MM.1S (cell line): ENCODE measurements around the gene RGR.
A peak's percentile ranks its signal among the peaks of the same experiment; 100 is the strongest.

Experiments
- DNase-seq: peaks from one replicate; pipeline ENCODE4 v3.0.0-alpha.2; 2015
- H2AFZ ChIP-seq: fragments of 300-600 bp; sonication (generic); 2 replicates; pipeline ENCODE4 v1.6.0; 2016; ENCODE audit warnings: antibody characterized with exemption, low read length
- H3F3A ChIP-seq: fragments of 300-600 bp; sonication (generic); 2 replicates; pipeline ENCODE4 v1.6.1; 2016; ENCODE audit warnings: mild to moderate bottlenecking, antibody characterized with exemption, low read length, moderate library complexity, mixed read lengths; ENCODE audit not compliant: insufficient read depth
- H3K27ac ChIP-seq: fragments of 300-600 bp; sonication (generic); 2 replicates; pipeline ENCODE4 v1.5.1; 2016; ENCODE audit warnings: mild to moderate bottlenecking, low read length
- H3K27me3 ChIP-seq: fragments of 300-600 bp; sonication (generic); replicated peaks from 2 replicates; pipeline ENCODE4 v1.6.0; 2016; ENCODE audit warnings: low read length; ENCODE audit not compliant: insufficient read depth
- H3K36me3 ChIP-seq: fragments of 300-600 bp; sonication (generic); replicated peaks from 2 replicates; pipeline ENCODE4 v1.6.1; 2016; ENCODE audit warnings: mild to moderate bottlenecking, low read length, mixed read lengths; ENCODE audit not compliant: insufficient read depth
- H3K4me1 ChIP-seq: fragments of 300-600 bp; sonication (generic); 2 replicates; pipeline ENCODE4 v1.6.1; 2016; ENCODE audit warnings: low read length, mixed read lengths
- H3K4me2 ChIP-seq: fragments of 300-600 bp; sonication (generic); 2 replicates; pipeline ENCODE4 v1.6.0; 2016; ENCODE audit warnings: low read depth, low read length
- H3K4me3 ChIP-seq: fragments of 300-600 bp; sonication (generic); 2 replicates; pipeline ENCODE4 v1.5.1; 2016; ENCODE audit warnings: low read length, mixed read lengths
- H3K79me2 ChIP-seq: fragments of 300-600 bp; sonication (generic); 2 replicates; pipeline ENCODE4 v1.6.1; 2016; ENCODE audit warnings: mixed run types, low read length, mixed read lengths
- H3K9ac ChIP-seq: fragments of 300-600 bp; sonication (generic); 2 replicates; pipeline ENCODE4 v1.6.1; 2016; ENCODE audit warnings: low read length, mixed read lengths
- H3K9me2 ChIP-seq: fragments of 300-600 bp; sonication (generic); replicated peaks from 2 replicates; pipeline ENCODE4 v1.6.1; 2016; ENCODE audit warnings: mild to moderate bottlenecking, low read length, mixed read lengths; ENCODE audit not compliant: insufficient read depth
- H3K9me3 ChIP-seq: fragments of 300-600 bp; sonication (generic); replicated peaks from 2 replicates; pipeline ENCODE4 v1.6.1; 2016; ENCODE audit warnings: mild to moderate bottlenecking, low read length, mixed read lengths; ENCODE audit not compliant: insufficient read depth
- H4K20me1 ChIP-seq: fragments of 300-600 bp; sonication (generic); 2 replicates; pipeline ENCODE4 v1.6.1; 2016; ENCODE audit warnings: mild to moderate bottlenecking, low read length, moderate library complexity, mixed read lengths; ENCODE audit not compliant: insufficient read depth
- CTCF ChIP-seq: fragments of 300-600 bp; sonication (generic); IDR thresholded peaks from 2 replicates; pipeline ENCODE4 v1.5.1; 2016; ENCODE audit warnings: antibody characterized with exemption, low read length, mixed read lengths
- EZH2 ChIP-seq: fragments of 300-600 bp; sonication (generic); optimal IDR thresholded peaks from 2 replicates; pipeline ENCODE3; 2017; ENCODE audit warnings: low read depth, mild to moderate bottlenecking, antibody characterized with exemption, low read length, mixed read lengths
- EZH2phosphoT487 ChIP-seq: fragments of 300-600 bp; sonication (generic); IDR thresholded peaks from 2 replicates; pipeline ENCODE4 v1.6.1; 2018; ENCODE audit warnings: antibody characterized with exemption, low read length

RGR gene

GRCh38 chr10:84293574-84294016, 48.7 kb downstream of the RGR start:
- no peaks in the 10 kb centered on the region for H3K79me2 ChIP-seq
- H3K4me3 ChIP-seq, result no peak overlapping the region
- H2AFZ ChIP-seq, result no peak overlapping the region
- DNase-seq, result no peak
- no peak for TF ChIP-seq EZH2phosphoT487
- TF ChIP-seq CTCF, result no peak
- H3K4me1 ChIP-seq, result peaks cover 11% of the 10 kb centered on the region
- no peaks in the 10 kb centered on the region for H3K9me3 ChIP-seq
- H3K4me2 ChIP-seq, result no peak overlapping the region
- no peaks in the 10 kb centered on the region for H3F3A ChIP-seq
- H3K9me2 ChIP-seq, result no peaks in the 10 kb centered on the region
- H3K36me3 ChIP-seq, result no peaks in the 10 kb centered on the region
- no peaks in the 10 kb centered on the region for H3K27me3 ChIP-seq
- H4K20me1 ChIP-seq, result no peaks in the 10 kb centered on the region
- H3K9ac ChIP-seq, result no peak overlapping the region
- H3K27ac ChIP-seq, result no peak overlapping the region

GRCh38 chr10:84294766-84295447, 50.1 kb downstream of the RGR start:
- TF ChIP-seq CTCF, result no peak
- TF ChIP-seq EZH2, result no peak
- no peak for TF ChIP-seq EZH2phosphoT487
- Histone ChIP-seq H3K4me1 (peaks cover 11% of the 10 kb centered on the region), H3K9me3 (no peaks in the 10 kb centered on the region), H3K9me2 (no peaks in the 10 kb centered on the region), H3K4me3 (no peak overlapping the region), H2AFZ (no peak overlapping the region), H3K27ac (no peak overlapping the region), H3K4me2 (no peak overlapping the region), H4K20me1 (no peaks in the 10 kb centered on the region), H3K9ac (no peak overlapping the region), H3F3A (no peaks in the 10 kb centered on the region), H3K79me2 (no peaks in the 10 kb centered on the region), H3K27me3 (no peaks in the 10 kb centered on the region), H3K36me3 (no peaks in the 10 kb centered on the region)
- peak; percentile 46 for DNase-seq

- Histone ChIP-seq H3K79me2 (no peaks in the 10 kb centered on the region), H3K27me3 (no peaks in the 10 kb centered on the region), H2AFZ (no peak overlapping the region), H3K9ac (no peak overlapping the region), H3K9me3 (no peaks in the 10 kb centered on the region), H3K36me3 (no peaks in the 10 kb centered on the region), H3K4me2 (no peak overlapping the region), H3F3A (no peaks in the 10 kb centered on the region), H4K20me1 (no peaks in the 10 kb centered on the region), H3K9me2 (no peaks in the 10 kb centered on the region), H3K27ac (no peak overlapping the region), H3K4me1 (peaks cover 11% of the 10 kb centered on the region), H3K4me3 (no peak overlapping the region)
- no peak for TF ChIP-seq EZH2
- no peak for TF ChIP-seq EZH2phosphoT487
- TF ChIP-seq CTCF, result no peak
- no peak for DNase-seq
Measured at GRCh38 chr10:84296091-84296981, 51.5 kb downstream of the RGR start.
